Neuronal stem cell (in vitro differentiated cells): Measurements from ENCODE around the gene TRAF1.

Experiments used
- DNase-seq: peaks from one replicate; pipeline ENCODE4 v3.0.0-alpha.2; 2013; ENCODE audit warnings: low spot score
- H2AFZ ChIP-seq: one replicate; pipeline ENCODE4 v1.6.1; 2013; ENCODE audit warnings: mild to moderate bottlenecking, low read length, inconsistent platforms
- H2AK5ac ChIP-seq: 2 replicates; pipeline ENCODE4 v1.6.1; 2013; ENCODE audit warnings: low read depth, mild to moderate bottlenecking, inconsistent platforms, low read length, moderate library complexity, mixed read lengths
- H2BK120ac ChIP-seq: 2 replicates; pipeline ENCODE4 v1.6.1; 2013; ENCODE audit warnings: low read depth, mild to moderate bottlenecking, inconsistent platforms, low read length, moderate library complexity, mixed read lengths
- H2BK12ac ChIP-seq: one replicate; pipeline ENCODE4 v1.6.1; 2013; ENCODE audit warnings: low read length, inconsistent platforms
- H2BK15ac ChIP-seq: 2 replicates; pipeline ENCODE4 v1.6.1; 2013; ENCODE audit warnings: mild to moderate bottlenecking, low read length, inconsistent platforms, mixed read lengths
- H2BK5ac ChIP-seq: one replicate; pipeline ENCODE4 v1.6.1; 2013; ENCODE audit warnings: inconsistent platforms, mild to moderate bottlenecking, low read length, moderate library complexity
- H3K14ac ChIP-seq: one replicate; pipeline ENCODE4 v1.6.1; 2013; ENCODE audit warnings: low read length, inconsistent platforms
- H3K18ac ChIP-seq: 2 replicates; pipeline ENCODE4 v1.6.1; 2013; ENCODE audit warnings: low read length, inconsistent platforms
- H3K23ac ChIP-seq: 2 replicates; pipeline ENCODE4 v1.6.1; 2013; ENCODE audit warnings: low read depth, mild to moderate bottlenecking, mixed read lengths, low read length, inconsistent platforms; ENCODE audit not compliant: poor library complexity
- H3K27ac ChIP-seq: replicated peaks from 3 replicates; pipeline ENCODE4 v1.5.1; 2013; ENCODE audit warnings: low read length, inconsistent platforms
- H3K27me3 ChIP-seq, 3 experiments: 2 replicates each; pipeline ENCODE4 v1.6.1; 2013; ENCODE audit warnings: low read length in 3 of 3, mild to moderate bottlenecking in 2 of 3, inconsistent platforms in 1 of 3, low read depth in 1 of 3, mixed read lengths in 1 of 3, moderate library complexity in 1 of 3; ENCODE audit not compliant: control insufficient read depth in 3 of 3, insufficient read depth in 3 of 3
- H3K36me3 ChIP-seq, 2 donors: replicated peaks in 1 of 2; 2 replicates each; pipeline ENCODE4 v1.6.1; 2013; ENCODE audit warnings: low read length in 2 of 2; ENCODE audit not compliant: control insufficient read depth in 2 of 2, insufficient read depth in 2 of 2
- H3K4ac ChIP-seq: 2 replicates; pipeline ENCODE4 v1.6.1; 2013; ENCODE audit warnings: inconsistent platforms, mild to moderate bottlenecking, low read length, moderate library complexity
- H3K4me1 ChIP-seq, 2 donors: 1 replicate in 1 of 2; 2 replicates in 1 of 2; pipeline ENCODE4 v1.6.1; 2013; ENCODE audit warnings: low read length in 2 of 2, low read depth in 1 of 2; ENCODE audit not compliant: control insufficient read depth in 2 of 2, insufficient read depth in 1 of 2
- H3K4me2 ChIP-seq: one replicate; pipeline ENCODE4 v1.6.1; 2013; ENCODE audit warnings: mild to moderate bottlenecking, low read length, inconsistent platforms; ENCODE audit not compliant: insufficient read depth, poor library complexity, severe bottlenecking
- H3K4me3 ChIP-seq, 2 donors: 2 replicates each; pipeline ENCODE4 v1.5.1; 2013; ENCODE audit warnings: low read length in 2 of 2, mild to moderate bottlenecking in 2 of 2, inconsistent platforms in 1 of 2, moderate library complexity in 1 of 2
- H3K79me1 ChIP-seq: one replicate; pipeline ENCODE4 v1.6.1; 2013; ENCODE audit warnings: low read depth, mild to moderate bottlenecking, inconsistent platforms, low read length, moderate library complexity
- H3K9ac ChIP-seq: one replicate; pipeline ENCODE4 v1.6.1; 2013; ENCODE audit warnings: mild to moderate bottlenecking, low read depth, low read length, inconsistent platforms; ENCODE audit not compliant: poor library complexity
- H3K9me3 ChIP-seq, 2 donors: replicated peaks in 1 of 2; 2 replicates each; pipeline versions ENCODE3 to v1.6.1; 2013; ENCODE audit warnings: low read length in 2 of 2, mild to moderate bottlenecking in 2 of 2, inconsistent platforms in 1 of 2, low read depth in 1 of 2, mixed read lengths in 1 of 2, moderate library complexity in 1 of 2; ENCODE audit not compliant: control insufficient read depth in 2 of 2, insufficient read depth in 1 of 2
- H4K8ac ChIP-seq: one replicate; pipeline ENCODE4 v1.6.1; 2013; ENCODE audit warnings: low read depth, mild to moderate bottlenecking, inconsistent platforms, low read length, moderate library complexity
- H4K91ac ChIP-seq: one replicate; pipeline ENCODE4 v1.6.1; 2013; ENCODE audit warnings: low read length, low read depth, mild to moderate bottlenecking, inconsistent platforms; ENCODE audit not compliant: poor library complexity
- WGBS, 2 donors: extraction: QIAGEN DNeasy Blood & Tissue Kit; methylation state at CpG; one replicate each; pipeline ENCODE4 v1.1.7; 2013; ENCODE audit warnings: missing lambda C conversion rate in 2 of 2, mixed read lengths in 1 of 2; ENCODE audit not compliant: insufficient read length in 2 of 2, insufficient replicate concordance in 1 of 2; ENCODE audit errors: extremely low coverage in 2 of 2; 5-methylcytosine and 5-hydroxymethylcytosine counted together

Gene TRAF1

GRCh38 chr9:120891245-120891883 is 35.2 kb downstream of the TRAF1 start:
- Histone ChIP-seq H3K27me3 (peaks cover 0 to 22% (median 0%) of the 10 kb centered on the region in 3 experiments), H3K4me1 (no peaks in the 10 kb centered on the region), H3K9ac (no peak overlapping the region), H2BK120ac (no peak overlapping the region), H2BK15ac (no peak overlapping the region), H3K4me3 (no peak overlapping the region), H3K36me3 (no peaks in the 10 kb centered on the region), H2AK5ac (no peak overlapping the region), H3K9me3 (no peaks in the 10 kb centered on the region), H3K4me2 (no peak overlapping the region), H3K23ac (peak overlapping the region; percentile 9), H2BK5ac (no peak overlapping the region), H3K27ac (no peak overlapping the region), H3K4ac (no peak overlapping the region), H4K8ac (no peak overlapping the region), H3K79me1 (no peaks in the 10 kb centered on the region), H4K91ac (no peak overlapping the region), H3K14ac (no peak overlapping the region), H2AFZ (no peak overlapping the region), H3K18ac (no peak overlapping the region), H2BK12ac (no peak overlapping the region)
- WGBS, 2 donors: no CpG with 5 or more reads among the region's 10 CpGs
- no peak for DNase-seq

- WGBS, 2 donors: no CpG with 5 or more reads among the region's 14 CpGs
- no peaks in the 10 kb centered on the region for H3K9me3 ChIP-seq
- no peak overlapping the region for H3K18ac ChIP-seq
- peaks cover 0 to 29% (median 0%) of the 10 kb centered on the region in 3 experiments for H3K27me3 ChIP-seq
- H3K23ac ChIP-seq: peak overlapping the region; percentile 9
- H3K14ac ChIP-seq: no peak overlapping the region
- no peak overlapping the region for H2BK5ac ChIP-seq
- no peak overlapping the region for H2AK5ac ChIP-seq
- H3K4me3 ChIP-seq: no peak overlapping the region
- no peak overlapping the region for H2BK120ac ChIP-seq
- no peaks in the 10 kb centered on the region for H3K4me1 ChIP-seq
- H3K4ac ChIP-seq: no peak overlapping the region
- H3K79me1 ChIP-seq: no peaks in the 10 kb centered on the region
- H3K4me2 ChIP-seq: no peak overlapping the region
- no peak overlapping the region for H2BK12ac ChIP-seq
- no peak overlapping the region for H3K27ac ChIP-seq
- H3K9ac ChIP-seq: no peak overlapping the region
- peak overlapping the region; percentile 49 for H2AFZ ChIP-seq
- H4K91ac ChIP-seq: no peak overlapping the region
- no peak for DNase-seq
- no peaks in the 10 kb centered on the region for H3K36me3 ChIP-seq
- no peak overlapping the region for H4K8ac ChIP-seq
- H2BK15ac ChIP-seq: no peak overlapping the region
These were observed 36.0 kb downstream of the TRAF1 start for GRCh38 chr9:120890320-120891244.

- Histone ChIP-seq H3K79me1 (no peaks in the 10 kb centered on the region), H2BK12ac (no peak overlapping the region), H3K9me3 (no peaks in the 10 kb centered on the region), H3K9ac (no peak overlapping the region), H3K4me1 (no peaks in the 10 kb centered on the region), H3K14ac (no peak overlapping the region), H3K27me3 (peaks cover 0 to 29% (median 0%) of the 10 kb centered on the region in 3 experiments), H2BK5ac (peak overlapping the region; percentile 33), H3K4me2 (no peak overlapping the region), H2BK15ac (no peak overlapping the region), H2BK120ac (no peak overlapping the region), H3K36me3 (no peaks in the 10 kb centered on the region), H3K18ac (no peak overlapping the region), H3K4me3 (no peak overlapping the region), H2AFZ (peak overlapping the region; percentile 44), H3K23ac (no peak overlapping the region), H4K8ac (no peak overlapping the region), H3K4ac (no peak overlapping the region), H3K27ac (no peak overlapping the region), H4K91ac (no peak overlapping the region), H2AK5ac (no peak overlapping the region)
- DNase-seq: no peak
- WGBS, 2 donors: no CpG with 5 or more reads among the region's 1 CpG
These were observed 36.9 kb downstream of the TRAF1 start for GRCh38 chr9:120889606-120890271.

- Histone ChIP-seq H3K27me3 (peaks cover 0 to 22% (median 0%) of the 10 kb centered on the region in 3 experiments), H2BK120ac (no peak overlapping the region), H4K91ac (no peak overlapping the region), H2AK5ac (peak overlapping the region; percentile 32), H3K4me3 (no peak overlapping the region), H2BK5ac (no peak overlapping the region), H3K79me1 (no peaks in the 10 kb centered on the region), H3K36me3 (no peaks in the 10 kb centered on the region), H3K9ac (no peak overlapping the region), H3K18ac (no peak overlapping the region), H3K4me1 (no peaks in the 10 kb centered on the region), H4K8ac (no peak overlapping the region), H2BK12ac (no peak overlapping the region), H2AFZ (no peak overlapping the region), H3K4me2 (no peak overlapping the region), H3K4ac (no peak overlapping the region), H2BK15ac (no peak overlapping the region), H3K23ac (no peak overlapping the region), H3K27ac (no peak overlapping the region), H3K14ac (no peak overlapping the region), H3K9me3 (no peaks in the 10 kb centered on the region)
- DNase-seq: no peak
These were observed 38.0 kb downstream of the TRAF1 start for GRCh38 chr9:120888626-120889025.
